Spinal cord (tissue), 10 donors: ENCODE measurements around the gene PABPC3. TPM values are rescaled to one million over a fixed set of nuclear protein-coding genes. Genes with fewer than 3 reads are reported as not detected.

Experiments
- DNase-seq, 6 donors: peaks; one replicate each; pipeline versions ENCODE4 v3.0.0 to v3.0.0-alpha.2; 2013 to 2015; ENCODE audit warnings: low spot score in 6 of 6, low read depth in 4 of 6
- H3K27ac ChIP-seq: one replicate; pipeline ENCODE4 v1.5.1; 2013; ENCODE audit warnings: low read depth, low read length, control low read depth
- H3K27me3 ChIP-seq: one replicate; pipeline ENCODE4 v1.6.1; 2013; ENCODE audit warnings: low read length; ENCODE audit not compliant: control insufficient read depth, insufficient read depth
- H3K36me3 ChIP-seq: one replicate; pipeline ENCODE4 v1.6.1; 2013; ENCODE audit warnings: low read length; ENCODE audit not compliant: control insufficient read depth, insufficient read depth
- H3K4me1 ChIP-seq: one replicate; pipeline ENCODE4 v1.6.1; 2013; ENCODE audit warnings: low read length; ENCODE audit not compliant: control insufficient read depth, insufficient read depth
- H3K4me3 ChIP-seq: one replicate; pipeline ENCODE4 v1.5.1; 2013; ENCODE audit warnings: low read depth, low read length, control low read depth
- H3K9me3 ChIP-seq: one replicate; pipeline ENCODE4 v1.6.1; 2013; ENCODE audit warnings: low read length; ENCODE audit not compliant: control insufficient read depth, insufficient read depth
- WGBS: methylation state at CpG from one replicate; pipeline ENCODE4 v1.1.5; 2013; ENCODE audit warnings: missing lambda C conversion rate; ENCODE audit not compliant: insufficient coverage; 5-methylcytosine and 5-hydroxymethylcytosine counted together
- polyA plus RNA-seq, 2 donors: library from polyadenylated mRNA; unstranded; fragments of 120-200 nt; gene quantifications; one replicate each; pipeline ENCODE4 v1.2.1, GENCODE V29; 2013; ENCODE audit not compliant: insufficient read length in 2 of 2
- total RNA-seq, 2 donors: library from RNA; depleted of rRNA in 1 of 2; stranded (reverse); fragments of 120-200 nt in 1 of 2; fragments of >200 nt in 1 of 2; gene quantifications; one replicate each; pipeline versions ENCODE4 v1.2.3 to v1.2.4, GENCODE V29; 2013 to 2014
- donor health status: healthy.

Gene PABPC3
- total and polyA plus RNA-seq, 4 donors = 0.28 to 1.3 (median 0.74) TPM

- no peak overlapping the region for H3K27ac ChIP-seq
- DNase-seq = peak in 2 of 6 donors; percentile 87 to 88
- no peaks in the 10 kb centered on the region for H3K9me3 ChIP-seq
- H3K27me3 ChIP-seq = no peaks in the 10 kb centered on the region
- 80% methylated on average over 2 of the region's 5 CpGs for WGBS
- H3K36me3 ChIP-seq = no peaks in the 10 kb centered on the region
- no peak overlapping the region for H3K4me3 ChIP-seq
- H3K4me1 ChIP-seq = peaks cover 14% of the 10 kb centered on the region
These were observed 36.9 kb downstream of the PABPC3 start for GRCh38 chr13:25132751-25133390.

GRCh38 chr13:25135896-25136295 lies 40.0 kb downstream of the PABPC3 start:
- Histone ChIP-seq H3K36me3 (no peaks in the 10 kb centered on the region), H3K9me3 (no peaks in the 10 kb centered on the region), H3K4me1 (peaks cover 18% of the 10 kb centered on the region), H3K27me3 (no peaks in the 10 kb centered on the region), H3K27ac (no peak overlapping the region), H3K4me3 (no peak overlapping the region)
- DNase-seq = peak in 2 of 6 donors; percentile 26 to 89
- 71% methylated on average over 1 of the region's 4 CpGs for WGBS

DNA sequence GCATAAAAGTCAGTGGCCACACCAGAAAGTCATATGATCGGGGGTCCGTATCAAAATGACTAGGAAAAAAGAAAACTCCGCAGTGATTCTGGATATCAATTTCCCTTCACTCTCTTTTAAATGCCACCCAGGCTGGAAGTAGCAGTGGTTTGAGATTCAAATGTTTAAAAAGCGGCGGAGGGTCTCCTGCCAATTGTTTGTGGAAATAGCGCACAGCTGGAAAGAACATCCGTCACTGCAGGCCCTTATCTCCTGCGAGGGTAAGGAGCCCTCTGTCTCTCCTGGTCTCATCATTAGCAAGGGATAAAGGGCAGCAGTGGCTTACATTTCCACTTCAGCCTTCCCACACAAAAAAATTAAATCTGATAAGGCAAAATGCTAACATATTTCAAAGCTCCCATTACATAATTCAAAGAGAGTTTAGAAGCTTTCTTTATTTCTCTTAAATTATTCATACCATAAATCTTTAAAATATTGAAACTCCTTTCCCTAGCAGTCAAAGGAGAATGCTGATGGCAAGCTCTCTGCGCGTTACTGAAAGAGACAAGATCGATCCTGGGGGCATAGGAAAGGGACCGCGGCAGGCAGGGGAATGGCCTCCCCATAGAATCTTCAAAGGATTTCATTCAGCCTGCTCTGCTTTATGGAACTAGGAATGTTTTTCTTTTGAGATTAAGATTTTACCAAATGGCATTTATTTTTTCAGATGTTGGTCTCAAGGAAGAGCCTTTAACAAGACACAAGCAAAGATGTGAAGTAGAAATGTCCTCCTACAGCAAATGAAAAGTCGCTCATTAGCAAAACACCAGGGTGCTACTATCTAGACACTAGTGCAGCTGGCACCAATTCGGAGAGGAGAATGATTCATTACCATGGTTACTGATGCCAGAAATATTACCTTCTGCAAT lies 41.2 kb downstream of the PABPC3 start:
- Histone ChIP-seq H3K27ac (no peak overlapping the region), H3K4me3 (no peak overlapping the region), H3K36me3 (no peaks in the 10 kb centered on the region), H3K27me3 (no peaks in the 10 kb centered on the region), H3K9me3 (no peaks in the 10 kb centered on the region), H3K4me1 (peaks cover 16% of the 10 kb centered on the region)
- DNase-seq = peak in 2 of 6 donors; percentile 75 to 85
- WGBS = 28% methylated on average over 8 of the region's 15 CpGs

DNA sequence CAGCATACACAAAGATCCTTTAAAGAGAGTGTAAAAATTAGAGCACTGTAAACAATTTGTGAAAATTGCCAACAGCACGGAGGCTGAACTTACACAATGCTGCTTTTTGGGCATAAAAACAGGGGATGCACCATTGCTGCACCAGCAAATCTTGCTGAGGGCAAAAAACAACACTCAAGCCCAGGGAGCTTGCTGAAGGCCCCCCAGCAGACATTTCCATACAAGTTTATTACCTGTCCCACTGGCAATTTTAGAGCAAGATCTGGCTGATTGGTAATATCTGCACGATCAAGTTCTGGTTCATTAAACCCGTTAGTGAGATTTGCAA lies 41.8 kb downstream of the PABPC3 start:
- H3K4me1 ChIP-seq = peaks cover 12% of the 10 kb centered on the region
- WGBS = 19% methylated on average over 3 of the region's 3 CpGs
- H3K36me3 ChIP-seq = no peaks in the 10 kb centered on the region
- H3K4me3 ChIP-seq = no peak overlapping the region
- peak in 1 of 6 donors; percentile 92 for DNase-seq
- H3K9me3 ChIP-seq = no peaks in the 10 kb centered on the region
- H3K27ac ChIP-seq = no peak overlapping the region
- no peaks in the 10 kb centered on the region for H3K27me3 ChIP-seq

GRCh38 chr13:25141042-25141441 lies 45.1 kb downstream of the PABPC3 start:
- WGBS = no CpG with 5 or more reads among the region's 5 CpGs
- H3K4me3 ChIP-seq = no peak overlapping the region
- H3K4me1 ChIP-seq = peaks cover 12% of the 10 kb centered on the region
- no peaks in the 10 kb centered on the region for H3K9me3 ChIP-seq
- no peaks in the 10 kb centered on the region for H3K36me3 ChIP-seq
- no peak for DNase-seq
- no peak overlapping the region for H3K27ac ChIP-seq
- H3K27me3 ChIP-seq = no peaks in the 10 kb centered on the region

GRCh38 chr13:25143706-25144105 lies 47.8 kb downstream of the PABPC3 start:
- H3K27ac ChIP-seq = no peak overlapping the region
- peak in 2 of 6 donors; percentile 23 to 65 for DNase-seq
- H3K4me1 ChIP-seq = peaks cover 1% of the 10 kb centered on the region
- no peak overlapping the region for H3K4me3 ChIP-seq
- no peaks in the 10 kb centered on the region for H3K36me3 ChIP-seq
- no CpG with 5 or more reads among the region's 7 CpGs for WGBS
- H3K9me3 ChIP-seq = no peaks in the 10 kb centered on the region
- no peaks in the 10 kb centered on the region for H3K27me3 ChIP-seq

DNA sequence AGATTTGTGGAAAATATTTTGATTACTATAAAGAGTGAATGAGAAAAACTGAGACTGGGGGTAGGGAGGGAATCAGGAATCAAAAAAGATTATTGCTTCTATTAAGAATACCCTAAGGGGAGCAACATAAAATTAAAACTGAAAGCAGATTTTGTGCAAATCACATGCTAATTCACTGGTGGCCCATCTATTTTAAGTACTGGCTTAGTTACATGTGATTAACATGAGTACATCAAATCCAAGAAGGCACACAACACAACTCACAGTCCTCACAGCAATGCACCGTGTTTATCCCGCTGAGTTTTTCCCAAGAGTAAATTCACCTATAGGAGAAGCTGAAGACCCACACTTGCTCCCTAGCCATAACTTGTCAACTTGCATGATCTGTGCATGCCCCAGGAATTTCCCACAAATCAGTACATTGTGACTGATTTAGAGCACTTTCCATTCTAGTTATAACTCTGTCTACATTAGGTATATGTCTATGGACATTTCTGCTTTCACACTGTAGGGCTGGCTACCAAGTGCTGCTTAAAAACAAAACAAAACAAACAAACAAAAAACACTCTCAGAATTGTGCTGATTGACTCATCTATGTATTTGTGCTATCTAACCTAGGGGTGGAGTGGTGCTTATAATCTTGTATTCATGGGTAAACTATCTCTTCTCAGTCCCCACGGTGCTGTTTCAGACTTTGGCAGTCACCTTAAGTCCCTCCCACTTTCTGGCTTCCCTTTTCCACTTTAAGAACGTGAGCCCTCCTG lies 51.9 kb downstream of the PABPC3 start:
- Histone ChIP-seq H3K4me3 (no peak overlapping the region), H3K4me1 (peaks cover 23% of the 10 kb centered on the region), H3K27ac (no peak overlapping the region), H3K9me3 (no peaks in the 10 kb centered on the region), H3K36me3 (no peaks in the 10 kb centered on the region), H3K27me3 (no peaks in the 10 kb centered on the region)
- peak in 1 of 6 donors; percentile 45 for DNase-seq
- WGBS = 71% methylated on average over 2 of the region's 4 CpGs

GRCh38 chr13:25148402-25148771 lies 52.5 kb downstream of the PABPC3 start:
- Histone ChIP-seq H3K27me3 (no peaks in the 10 kb centered on the region), H3K27ac (no peak overlapping the region), H3K4me1 (peaks cover 28% of the 10 kb centered on the region), H3K36me3 (no peaks in the 10 kb centered on the region), H3K9me3 (no peaks in the 10 kb centered on the region), H3K4me3 (no peak overlapping the region)
- 100% methylated on average over 2 of the region's 5 CpGs for WGBS
- DNase-seq = no peak
